Adipocyte (in vitro differentiated cells): ENCODE results near the gene ITPKA.
A peak's percentile ranks its signal among the peaks of the same experiment; 100 is the strongest.

Experiments used
- DNase-seq: peaks from one replicate; pipeline ENCODE4 v3.0.0-alpha.2; 2015; ENCODE audit warnings: low read depth
- H3K27me3 ChIP-seq: replicated peaks from 2 replicates; pipeline ENCODE4 v1.7.0; 2013; ENCODE audit warnings: mild to moderate bottlenecking, low read length, moderate library complexity; ENCODE audit not compliant: control insufficient read depth, insufficient read depth
- H3K36me3 ChIP-seq: 2 replicates; pipeline ENCODE4 v1.7.0; 2013; ENCODE audit warnings: low read length, mild to moderate bottlenecking, moderate library complexity; ENCODE audit not compliant: control insufficient read depth, insufficient read depth, severe bottlenecking
- H3K4me1 ChIP-seq: 2 replicates; pipeline ENCODE4 v1.7.0; 2013; ENCODE audit warnings: mild to moderate bottlenecking, low read length, moderate library complexity; ENCODE audit not compliant: control insufficient read depth, insufficient read depth
- H3K4me3 ChIP-seq: 2 replicates; pipeline ENCODE4 v1.7.0; 2013; ENCODE audit warnings: mild to moderate bottlenecking, low read length, moderate library complexity
- H3K9ac ChIP-seq: 2 replicates; pipeline ENCODE4 v1.7.0; 2013; ENCODE audit warnings: mild to moderate bottlenecking, low read length, moderate library complexity
- H3K9me3 ChIP-seq: 2 replicates; pipeline ENCODE4 v1.7.0; 2013; ENCODE audit warnings: mild to moderate bottlenecking, low read length, moderate library complexity; ENCODE audit not compliant: control insufficient read depth

Gene ITPKA

GRCh38 chr15:41512512-41512939, 18.9 kb downstream of the ITPKA start:
- peaks cover 11% of the 10 kb centered on the region for H3K4me1 ChIP-seq
- H3K9me3 ChIP-seq, result no peaks in the 10 kb centered on the region
- peak overlapping the region; percentile 61 for H3K4me3 ChIP-seq
- no peak for DNase-seq
- H3K27me3 ChIP-seq, result peaks cover 26% of the 10 kb centered on the region
- H3K9ac ChIP-seq, result no peak overlapping the region
- peaks cover 5% of the 10 kb centered on the region for H3K36me3 ChIP-seq

GRCh38 chr15:41512940-41513505, 19.3 kb downstream of the ITPKA start:
- H3K36me3 ChIP-seq, result peaks cover 9% of the 10 kb centered on the region
- peak overlapping the region; percentile 61 for H3K4me3 ChIP-seq
- no peaks in the 10 kb centered on the region for H3K9me3 ChIP-seq
- no peak overlapping the region for H3K9ac ChIP-seq
- peak; percentile 61 for DNase-seq
- peaks cover 11% of the 10 kb centered on the region for H3K4me1 ChIP-seq
- H3K27me3 ChIP-seq, result peaks cover 23% of the 10 kb centered on the region

- peak within 1 kb of the TSS; percentile 61 for H3K4me3 ChIP-seq
- H3K9ac ChIP-seq, result no peak within 1 kb of the TSS
- no peak for DNase-seq
- H3K9me3 ChIP-seq, result no peaks in the 10 kb centered on the region
- peaks cover 9% of the 10 kb centered on the region for H3K36me3 ChIP-seq
- peaks cover 11% of the 10 kb centered on the region for H3K4me1 ChIP-seq
- H3K27me3 ChIP-seq, result peaks cover 23% of the 10 kb centered on the region
Observed at GRCh38 chr15:41513506-41514227, 20.0 kb downstream of the ITPKA start, which contains the start of gene LTK. Gene LTK (minus strand): TSS chr15:41513827. CDS start chr15:41513709, 118 bp downstream.

- no peak overlapping the region for H3K9ac ChIP-seq
- H3K4me3 ChIP-seq, result no peak overlapping the region
- H3K36me3 ChIP-seq, result peaks cover 21% of the 10 kb centered on the region
- peaks cover 12% of the 10 kb centered on the region for H3K27me3 ChIP-seq
- peaks cover 7% of the 10 kb centered on the region for H3K4me1 ChIP-seq
- no peaks in the 10 kb centered on the region for H3K9me3 ChIP-seq
- no peak for DNase-seq
Observed at GRCh38 chr15:41517895-41518449, 24.3 kb downstream of the ITPKA start.

- Histone ChIP-seq H3K9ac (no peak overlapping the region), H3K27me3 (no peaks in the 10 kb centered on the region), H3K4me1 (no peaks in the 10 kb centered on the region), H3K9me3 (no peaks in the 10 kb centered on the region), H3K4me3 (no peak overlapping the region), H3K36me3 (peaks cover 33% of the 10 kb centered on the region)
- DNase-seq, result no peak
Observed at GRCh38 chr15:41520636-41521035, 27.0 kb downstream of the ITPKA start.

- DNase-seq, result no peak
- Histone ChIP-seq H3K36me3 (peaks cover 40% of the 10 kb centered on the region), H3K4me1 (no peaks in the 10 kb centered on the region), H3K27me3 (no peaks in the 10 kb centered on the region), H3K9ac (no peak overlapping the region), H3K9me3 (no peaks in the 10 kb centered on the region), H3K4me3 (no peak overlapping the region)
Observed at GRCh38 chr15:41521614-41522013, 27.9 kb downstream of the ITPKA start.

GRCh38 chr15:41523097-41523496, 29.4 kb downstream of the ITPKA start:
- Histone ChIP-seq H3K36me3 (peaks cover 46% of the 10 kb centered on the region), H3K27me3 (no peaks in the 10 kb centered on the region), H3K4me1 (no peaks in the 10 kb centered on the region), H3K9me3 (no peaks in the 10 kb centered on the region), H3K4me3 (no peak overlapping the region), H3K9ac (no peak overlapping the region)
- DNase-seq, result peak; percentile 19

GRCh38 chr15:41530363-41530956, 36.8 kb downstream of the ITPKA start:
- Histone ChIP-seq H3K9me3 (no peaks in the 10 kb centered on the region), H3K27me3 (no peaks in the 10 kb centered on the region), H3K36me3 (peaks cover 83% of the 10 kb centered on the region), H3K4me1 (no peaks in the 10 kb centered on the region), H3K9ac (no peak overlapping the region), H3K4me3 (no peak overlapping the region)
- no peak for DNase-seq

GRCh38 chr15:41535544-41535943, 41.9 kb downstream of the ITPKA start:
- no peaks in the 10 kb centered on the region for H3K27me3 ChIP-seq
- H3K4me3 ChIP-seq, result no peak overlapping the region
- DNase-seq, result no peak
- H3K9ac ChIP-seq, result no peak overlapping the region
- no peaks in the 10 kb centered on the region for H3K4me1 ChIP-seq
- H3K9me3 ChIP-seq, result no peaks in the 10 kb centered on the region
- H3K36me3 ChIP-seq, result peaks cover 52% of the 10 kb centered on the region

GRCh38 chr15:41536866-41537265, 43.2 kb downstream of the ITPKA start:
- H3K9me3 ChIP-seq, result no peaks in the 10 kb centered on the region
- no peak for DNase-seq
- peaks cover 43% of the 10 kb centered on the region for H3K36me3 ChIP-seq
- no peaks in the 10 kb centered on the region for H3K27me3 ChIP-seq
- no peak overlapping the region for H3K9ac ChIP-seq
- no peaks in the 10 kb centered on the region for H3K4me1 ChIP-seq
- no peak overlapping the region for H3K4me3 ChIP-seq

- H3K27me3 ChIP-seq, result no peaks in the 10 kb centered on the region
- peak overlapping the region; percentile 95 for H3K4me3 ChIP-seq
- DNase-seq, result no peak
- peak overlapping the region; percentile 91 for H3K9ac ChIP-seq
- H3K36me3 ChIP-seq, result no peaks in the 10 kb centered on the region
- H3K9me3 ChIP-seq, result no peaks in the 10 kb centered on the region
- peaks cover 11% of the 10 kb centered on the region for H3K4me1 ChIP-seq
Observed at GRCh38 chr15:41543521-41543870, 49.8 kb downstream of the ITPKA start.
